HL-60 (cell line): Measurements from ENCODE around the gene FANCG.

ENCODE experiments used
- CTCF ChIP-seq: IDR thresholded peaks from one replicate; pipeline ENCODE4 v1.5.1; 2011; ENCODE audit warnings: low read length, control low read depth, inconsistent platforms; ENCODE audit not compliant: insufficient read depth
- GABPA ChIP-seq: IDR thresholded peaks from 2 replicates; pipeline ENCODE4 v1.6.1; 2012; ENCODE audit warnings: low read depth
- POLR2AphosphoS5 ChIP-seq: IDR thresholded peaks from 2 replicates; pipeline ENCODE4 v1.6.1; 2012; ENCODE audit warnings: low read depth
- REST ChIP-seq: IDR thresholded peaks from 2 replicates; pipeline ENCODE4 v1.6.1; 2012; ENCODE audit warnings: low read depth; ENCODE audit not compliant: insufficient replicate concordance
- SPI1 ChIP-seq: IDR thresholded peaks from 2 replicates; pipeline ENCODE4 v1.6.1; 2012; ENCODE audit warnings: low read depth, mild to moderate bottlenecking, borderline replicate concordance

DNA sequence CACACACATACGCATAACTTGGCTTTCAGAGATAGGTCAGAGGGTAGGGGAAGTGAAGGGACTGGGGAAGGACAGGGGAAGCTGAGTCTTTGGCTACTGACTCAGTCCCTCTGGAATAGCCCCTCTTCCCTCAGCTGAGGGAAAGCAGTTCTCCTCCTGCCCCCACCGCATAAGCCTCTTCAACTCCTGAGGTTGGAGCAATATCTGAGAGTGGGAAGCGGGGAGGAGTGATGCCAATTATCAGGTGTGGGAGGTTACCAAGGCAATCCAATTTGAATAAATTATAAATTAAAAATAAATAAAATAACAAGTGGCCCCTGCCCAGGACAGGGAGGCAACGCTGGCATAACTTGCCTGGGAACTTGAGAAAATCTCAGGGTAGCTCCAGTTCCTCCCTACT, 24.8 kb upstream of the FANCG start:
- no peak for TF ChIP-seq CTCF
- TF ChIP-seq POLR2AphosphoS5, result no peak
- TF ChIP-seq GABPA, result no peak
- no peak for TF ChIP-seq SPI1
- TF ChIP-seq REST, result no peak
